Measurements from ENCODE around the gene PTPN2. TPM values are rescaled to one million over a fixed set of nuclear protein-coding genes. Genes with fewer than 3 reads are reported as not detected.
"Not testable (repeated sequence)": the region's sequence is repeated elsewhere in the genome, so short reads cannot be mapped to it uniquely, and the experiment has no call there.

The PTPN2 gene
- total and polyA plus RNA-seq, 2 donors, result 27.0 to 36.9 TPM

DNA sequence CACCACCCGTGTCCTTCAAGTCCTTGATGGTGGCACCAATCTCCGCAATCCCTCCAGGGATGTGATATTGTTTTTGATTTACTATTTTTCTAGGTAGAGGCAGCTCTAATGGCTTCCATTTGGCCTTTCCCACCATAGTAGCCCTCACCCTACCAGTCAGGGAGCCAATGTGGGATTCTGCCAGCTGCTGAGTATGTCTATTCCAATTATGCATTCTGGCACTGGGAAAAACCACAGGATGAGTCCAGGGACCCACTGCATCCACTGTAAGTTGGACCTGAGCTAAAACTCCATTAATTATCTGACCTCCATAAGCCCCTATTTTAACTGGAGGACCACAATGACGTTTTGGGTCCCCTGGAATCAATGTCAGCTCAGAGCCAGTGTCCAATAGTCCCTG is 125.5 kb downstream of the PTPN2 start:
- 77% methylated on average over 3 of the region's 3 CpGs for WGBS
- H3K36me3 ChIP-seq (ENCODE audit: insufficient read depth); H3K27ac ChIP-seq (ENCODE audit: low read depth); H3K4me1 ChIP-seq (ENCODE audit: insufficient read depth); H3K4me3 ChIP-seq (ENCODE audit: low read depth, low read length); DNase-seq (ENCODE audit: extremely low spot score): not testable (repeated sequence)

DNA sequence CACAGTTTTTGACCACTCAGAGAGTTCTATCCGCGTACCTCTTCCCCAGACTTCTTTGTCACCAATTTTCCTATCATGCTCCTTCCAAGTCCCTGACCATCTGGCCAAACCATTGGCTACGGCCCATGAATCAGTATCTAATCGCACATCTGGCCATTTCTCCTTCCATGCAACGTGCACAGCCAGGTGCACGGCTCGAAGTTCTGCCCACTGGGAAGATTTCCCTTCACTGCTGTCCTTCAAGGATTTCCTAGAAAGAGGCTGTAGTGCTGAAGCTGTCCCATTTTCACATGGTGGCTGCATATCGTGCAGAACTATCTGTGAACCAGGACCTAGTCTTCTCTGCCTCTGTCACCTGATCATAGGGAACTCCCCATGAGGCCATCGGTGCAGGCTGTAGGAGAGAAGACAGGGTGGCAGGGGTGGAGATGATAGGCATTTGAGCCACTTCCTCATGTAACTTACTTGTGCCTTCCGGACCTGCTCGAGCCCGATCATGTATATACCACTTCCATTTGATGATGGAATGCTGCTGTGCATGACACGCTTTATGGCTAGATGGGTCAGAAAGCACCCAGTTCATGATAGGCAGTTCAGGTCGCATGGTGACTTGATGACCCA is 127.3 kb downstream of the PTPN2 start:
- not testable (repeated sequence) for H3K4me3 ChIP-seq (ENCODE audit: low read depth, low read length); DNase-seq (ENCODE audit: extremely low spot score); H3K4me1 ChIP-seq (ENCODE audit: insufficient read depth); H3K36me3 ChIP-seq (ENCODE audit: insufficient read depth); H3K27ac ChIP-seq (ENCODE audit: low read depth)
- 93% methylated on average over 14 of the region's 14 CpGs for WGBS

DNA sequence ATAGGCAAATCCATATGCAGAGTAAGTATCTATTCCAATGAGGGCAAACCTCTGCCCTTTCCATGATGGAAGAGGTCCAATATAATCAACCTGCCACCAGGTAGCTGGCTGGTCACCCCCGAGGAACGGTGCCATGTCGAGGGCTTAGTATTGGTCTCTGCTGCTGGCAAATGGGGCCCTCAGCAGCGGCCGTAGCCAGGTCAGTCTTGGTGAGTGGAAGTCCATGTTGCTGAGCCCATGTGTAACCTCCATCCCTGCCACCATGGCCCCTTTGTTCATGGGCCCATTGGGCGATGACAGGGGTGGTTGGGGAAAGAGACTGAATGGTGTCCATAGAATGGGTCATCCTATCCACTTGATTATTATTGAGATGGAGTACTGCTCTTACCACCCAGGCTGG is 128.4 kb downstream of the PTPN2 start:
- not testable (repeated sequence) for H3K4me3 ChIP-seq (ENCODE audit: low read depth, low read length); H3K27ac ChIP-seq (ENCODE audit: low read depth); DNase-seq (ENCODE audit: extremely low spot score); H3K4me1 ChIP-seq (ENCODE audit: insufficient read depth); H3K36me3 ChIP-seq (ENCODE audit: insufficient read depth)
- WGBS, result 96% methylated on average over 6 of the region's 6 CpGs

DNA sequence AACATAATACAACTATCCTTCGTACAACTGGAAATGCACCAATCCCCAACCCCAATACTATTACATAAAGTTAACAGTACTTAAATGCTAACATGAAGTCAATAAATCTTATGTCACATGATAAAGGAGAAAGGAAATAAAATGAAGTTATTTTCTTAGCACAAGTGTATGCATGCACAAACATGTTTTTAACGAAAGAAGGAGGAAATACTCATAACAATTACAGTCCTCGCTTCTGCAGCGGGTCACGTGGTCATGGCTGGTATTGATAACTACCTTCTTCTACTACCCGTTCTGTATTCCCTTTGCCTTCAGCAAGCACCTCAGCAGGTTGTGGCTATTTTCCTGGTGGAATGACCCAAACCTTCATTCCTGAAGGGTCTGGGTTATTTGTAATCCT is 129.5 kb downstream of the PTPN2 start:
- H3K4me3 ChIP-seq (ENCODE audit: low read depth, low read length), result no peak overlapping the region
- no peaks in the 10 kb centered on the region for H3K36me3 ChIP-seq (ENCODE audit: insufficient read depth)
- DNase-seq (ENCODE audit: extremely low spot score), result peak; percentile 7
- H3K27ac ChIP-seq (ENCODE audit: low read depth), result no peak overlapping the region
- 84% methylated on average over 6 of the region's 6 CpGs for WGBS
- no peaks in the 10 kb centered on the region for H3K4me1 ChIP-seq (ENCODE audit: insufficient read depth)

DNA sequence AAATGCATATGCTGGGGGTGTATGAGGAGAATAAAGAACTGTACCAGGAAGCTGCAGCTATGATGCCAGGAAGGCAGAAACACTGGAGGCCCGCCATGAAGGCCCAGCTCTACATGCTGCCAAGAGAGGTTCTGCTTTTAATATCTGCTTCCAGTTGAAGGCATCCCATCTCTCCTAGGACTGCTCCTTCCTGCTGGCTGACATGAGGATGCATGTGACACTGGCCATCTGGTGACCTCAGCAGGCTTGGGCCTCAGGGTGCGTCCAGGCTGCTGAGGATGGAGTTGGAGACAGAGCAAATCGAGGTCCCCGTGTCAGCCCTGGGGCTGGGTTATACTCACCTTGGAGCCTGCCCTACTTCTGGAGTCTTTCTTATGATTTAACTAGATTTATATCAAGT is 132.1 kb downstream of the PTPN2 start:
- H3K4me3 ChIP-seq (ENCODE audit: low read depth, low read length), result no peak overlapping the region
- 58% methylated on average over 4 of the region's 4 CpGs for WGBS

DNA sequence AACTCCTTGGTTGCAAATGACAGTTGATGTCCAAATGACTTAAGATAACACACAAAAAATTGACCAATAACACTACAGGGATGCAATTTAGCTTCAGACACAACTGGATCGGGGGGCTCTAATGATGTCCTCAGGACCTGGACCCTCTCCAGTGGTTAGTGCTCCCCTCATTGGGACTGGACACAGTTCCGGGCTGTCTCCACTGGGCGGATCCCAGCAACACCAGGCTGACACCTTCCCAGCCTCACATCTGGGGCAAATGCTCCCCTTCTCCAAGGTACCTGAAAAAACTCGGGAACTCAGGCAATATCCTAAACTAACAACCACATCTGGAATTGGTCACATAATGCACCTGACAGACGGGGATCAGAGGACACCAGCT is 132.5 kb downstream of the PTPN2 start:
- H3K36me3 ChIP-seq (ENCODE audit: insufficient read depth), result no peaks in the 10 kb centered on the region
- no peak overlapping the region for H3K27ac ChIP-seq (ENCODE audit: low read depth)
- H3K4me3 ChIP-seq (ENCODE audit: low read depth, low read length), result no peak overlapping the region
- no peaks in the 10 kb centered on the region for H3K4me1 ChIP-seq (ENCODE audit: insufficient read depth)
- WGBS, result 88% methylated on average over 5 of the region's 5 CpGs
- no peak for DNase-seq (ENCODE audit: extremely low spot score)

More for the DNA sequence above, 132.1 kb downstream of the PTPN2 start:
- H3K36me3 ChIP-seq (ENCODE audit: insufficient read depth), result no peaks in the 10 kb centered on the region
- no peak for DNase-seq (ENCODE audit: extremely low spot score)
- H3K27ac ChIP-seq (ENCODE audit: low read depth), result no peak overlapping the region
- no peaks in the 10 kb centered on the region for H3K4me1 ChIP-seq (ENCODE audit: insufficient read depth)

DNA sequence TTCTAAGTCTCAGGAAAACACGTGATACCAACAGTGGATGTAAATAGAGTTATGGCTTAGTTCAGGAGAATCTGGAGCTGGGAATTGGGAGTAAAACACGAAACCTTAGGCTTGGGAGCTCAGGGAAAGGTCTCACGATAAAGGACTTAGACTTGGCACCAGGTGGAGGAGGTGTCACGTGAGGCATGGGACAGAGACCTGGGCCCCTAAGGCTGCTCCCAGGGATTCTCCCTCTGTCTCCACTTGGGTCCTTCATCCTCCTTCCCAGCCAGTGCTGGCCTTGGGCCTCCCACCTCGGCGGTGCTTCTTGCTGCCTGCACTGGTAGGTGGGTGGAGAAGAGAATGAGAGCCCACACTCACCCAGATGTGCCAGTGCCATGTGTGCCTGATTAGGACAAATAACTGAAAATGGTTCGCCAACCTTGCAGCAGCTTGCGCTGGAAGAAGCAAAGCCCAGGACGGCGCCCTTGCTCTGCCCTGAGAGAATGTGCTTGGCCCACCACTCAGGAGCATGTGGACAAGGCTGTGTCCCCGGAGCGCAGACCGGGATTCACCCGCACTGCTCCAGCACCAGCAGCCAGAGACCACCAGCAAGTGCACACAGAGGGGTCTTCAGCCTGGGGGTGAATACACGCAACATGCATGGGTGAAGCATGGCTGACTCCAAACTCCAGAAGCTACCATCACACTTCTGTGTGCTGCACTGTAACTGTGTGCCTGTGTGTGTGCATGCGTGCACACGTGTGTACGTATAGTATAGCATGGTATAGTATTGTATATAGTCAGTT is 133.1 kb downstream of the PTPN2 start:
- 94% methylated on average over 18 of the region's 18 CpGs for WGBS
- Histone ChIP-seq H3K4me3 (ENCODE audit: low read depth, low read length) (no peak overlapping the region), H3K27ac (ENCODE audit: low read depth) (no peak overlapping the region), H3K4me1 (ENCODE audit: insufficient read depth) (no peaks in the 10 kb centered on the region), H3K36me3 (ENCODE audit: insufficient read depth) (no peaks in the 10 kb centered on the region)
- DNase-seq (ENCODE audit: extremely low spot score), result no peak

DNA sequence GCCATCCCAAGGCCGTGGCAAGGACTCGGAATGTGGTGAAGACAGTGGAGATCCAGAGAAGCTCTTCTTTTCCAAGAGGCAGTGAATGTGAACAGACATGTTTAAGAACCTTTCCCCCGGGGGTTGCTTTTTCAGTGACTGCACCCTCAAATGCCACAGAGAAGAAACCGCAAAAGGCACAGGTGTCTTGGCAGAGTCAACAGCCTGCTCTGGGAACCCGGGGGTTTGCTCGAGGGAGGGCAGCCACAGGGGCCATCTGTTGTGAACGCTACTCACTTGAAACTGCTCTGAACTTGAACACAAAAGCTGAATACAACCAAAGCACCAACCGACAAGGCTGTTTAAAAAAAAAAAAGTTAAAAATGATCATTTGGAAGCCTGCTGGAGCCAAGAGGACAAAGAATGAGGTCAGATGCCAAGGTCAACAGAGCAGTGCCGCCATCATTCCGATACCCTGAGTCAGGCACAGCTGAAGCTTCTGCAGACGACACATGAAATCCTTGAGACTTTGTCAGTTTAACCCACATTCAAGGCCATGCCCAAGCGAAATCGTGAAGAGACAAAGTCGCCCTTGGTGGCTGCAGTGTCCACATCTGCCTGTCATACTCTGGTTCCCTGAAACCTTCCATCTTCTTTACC is 133.8 kb downstream of the PTPN2 start:
- no peak for DNase-seq (ENCODE audit: extremely low spot score)
- 81% methylated on average over 14 of the region's 14 CpGs for WGBS
- H3K27ac ChIP-seq (ENCODE audit: low read depth), result no peak overlapping the region

DNA sequence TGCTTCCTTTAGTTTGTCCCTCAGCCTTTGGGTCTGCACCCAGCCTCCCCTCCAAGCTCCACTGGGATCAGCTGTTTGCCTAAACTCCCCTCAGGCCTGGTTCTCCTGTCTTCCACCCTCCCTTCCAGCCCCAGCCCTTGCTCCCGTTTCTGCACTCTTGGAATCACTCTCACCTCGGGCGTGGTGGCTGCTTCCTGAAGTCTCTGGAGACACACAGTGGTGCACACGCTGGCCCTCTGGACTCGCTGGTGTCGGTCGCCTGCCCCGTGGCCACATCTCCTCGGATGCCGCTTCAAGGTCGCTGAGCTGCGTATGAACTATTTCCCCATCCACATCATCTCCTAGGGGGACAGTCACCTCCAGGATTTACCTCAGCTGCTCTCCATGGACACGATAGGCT is 134.9 kb downstream of the PTPN2 start:
- H3K36me3 ChIP-seq (ENCODE audit: insufficient read depth), result no peaks in the 10 kb centered on the region
- H3K27ac ChIP-seq (ENCODE audit: low read depth), result no peak overlapping the region
- H3K4me3 ChIP-seq (ENCODE audit: low read depth, low read length), result no peak overlapping the region
- DNase-seq (ENCODE audit: extremely low spot score), result no peak
- 82% methylated on average over 13 of the region's 13 CpGs for WGBS
- no peaks in the 10 kb centered on the region for H3K4me1 ChIP-seq (ENCODE audit: insufficient read depth)

More for the DNA sequence above, 133.8 kb downstream of the PTPN2 start:
- Histone ChIP-seq H3K4me1 (ENCODE audit: insufficient read depth) (no peaks in the 10 kb centered on the region), H3K4me3 (ENCODE audit: low read depth, low read length) (no peak overlapping the region), H3K36me3 (ENCODE audit: insufficient read depth) (no peaks in the 10 kb centered on the region)

DNA sequence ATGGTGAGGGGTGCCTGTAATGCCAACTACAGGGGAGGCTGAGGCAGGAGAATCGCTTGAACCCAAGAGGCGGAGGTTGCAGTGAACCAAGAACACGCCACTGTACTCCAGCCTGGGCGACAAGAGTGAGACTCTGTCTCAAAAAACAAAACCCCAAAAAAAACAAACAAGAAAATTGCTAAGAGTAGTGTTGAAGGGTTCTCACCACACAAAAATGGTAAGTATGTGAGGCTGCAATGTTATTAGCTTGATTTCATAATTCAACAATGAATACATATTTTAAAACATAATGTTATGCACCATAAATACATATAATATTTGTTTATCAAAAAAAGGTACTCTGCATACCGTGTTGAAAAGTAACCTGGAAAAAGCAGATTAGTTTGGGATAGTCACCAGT is 135.4 kb downstream of the PTPN2 start:
- Histone ChIP-seq H3K4me3 (ENCODE audit: low read depth, low read length) (no peak overlapping the region), H3K27ac (ENCODE audit: low read depth) (no peak overlapping the region), H3K4me1 (ENCODE audit: insufficient read depth) (no peaks in the 10 kb centered on the region), H3K36me3 (ENCODE audit: insufficient read depth) (no peaks in the 10 kb centered on the region)
- no peak for DNase-seq (ENCODE audit: extremely low spot score)
- WGBS, result 87% methylated on average over 5 of the region's 5 CpGs

DNA sequence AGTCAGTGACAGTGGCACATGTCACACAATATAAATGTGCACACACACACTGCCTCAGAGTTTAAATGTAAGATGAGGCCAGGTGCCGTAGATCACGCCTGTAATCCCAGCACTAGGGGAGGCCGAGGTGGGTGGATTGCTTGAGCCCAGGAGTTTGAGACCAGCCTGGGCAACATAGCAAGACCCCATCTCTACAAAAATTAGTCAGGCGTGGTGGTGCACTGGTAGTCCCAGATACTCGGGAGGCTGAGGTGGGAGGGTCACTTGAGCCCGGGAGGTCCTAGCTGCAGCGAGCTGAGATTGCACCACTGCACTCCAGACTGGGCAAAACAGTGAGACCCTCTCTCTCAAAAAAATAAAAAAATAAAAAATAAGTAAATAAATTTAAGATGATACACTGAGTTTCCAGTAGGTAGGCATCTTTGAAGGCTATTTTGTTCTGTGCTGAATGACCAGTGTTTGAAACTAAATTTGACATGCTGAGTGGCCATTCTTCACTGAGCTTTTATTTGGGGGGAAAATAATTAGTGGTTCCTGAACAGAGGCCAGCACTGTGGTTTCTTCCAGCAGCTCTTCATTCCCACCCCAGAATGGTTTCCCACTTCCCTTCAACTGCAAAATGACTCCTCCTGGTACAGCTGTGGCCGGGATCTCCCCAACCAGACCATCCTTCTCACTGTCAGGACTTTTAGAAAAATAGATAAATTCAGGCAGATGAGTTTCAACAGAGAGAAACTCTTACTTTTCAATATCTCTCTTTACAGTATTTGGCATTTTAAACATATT is 136.3 kb downstream of the PTPN2 start:
- no peak for DNase-seq (ENCODE audit: extremely low spot score)
- H3K4me3 ChIP-seq (ENCODE audit: low read depth, low read length), result no peak overlapping the region
- no peak overlapping the region for H3K27ac ChIP-seq (ENCODE audit: low read depth)
- H3K36me3 ChIP-seq (ENCODE audit: insufficient read depth), result no peaks in the 10 kb centered on the region
- WGBS, result 86% methylated on average over 8 of the region's 8 CpGs
- no peaks in the 10 kb centered on the region for H3K4me1 ChIP-seq (ENCODE audit: insufficient read depth)

DNA sequence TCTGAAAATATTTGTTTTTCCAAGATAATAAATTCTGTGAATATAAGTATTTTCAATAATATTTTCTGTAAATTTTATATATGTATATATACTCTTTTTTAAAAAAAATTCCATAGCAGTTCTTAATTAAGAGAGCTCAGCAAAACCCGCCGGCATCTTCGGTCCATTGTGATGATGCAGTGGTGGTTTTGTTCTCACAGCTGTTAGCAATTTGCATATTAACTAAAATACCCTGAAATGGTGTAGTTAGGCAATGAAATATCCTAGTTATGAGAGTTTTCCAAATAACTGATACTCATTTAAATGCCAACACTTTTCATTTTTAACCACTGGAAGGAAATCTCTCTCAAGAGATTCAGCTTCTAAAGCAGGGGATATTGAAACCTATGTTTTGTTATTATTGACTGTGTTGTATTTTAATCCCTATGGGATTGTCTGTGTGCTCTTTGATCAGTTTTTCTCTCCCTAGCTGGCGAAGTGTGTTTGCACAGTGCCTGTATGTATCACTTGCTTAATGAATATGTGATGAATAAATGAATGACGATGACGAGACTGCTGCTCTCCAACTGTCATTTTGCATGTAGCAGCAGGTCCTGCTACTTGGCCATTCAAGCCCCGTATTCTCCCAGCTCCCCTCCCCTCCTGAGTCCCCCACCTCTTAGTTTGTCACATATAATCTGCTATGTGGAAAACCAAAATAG is 138.8 kb downstream of the PTPN2 start:
- WGBS, result 89% methylated on average over 7 of the region's 7 CpGs
- H3K4me1 ChIP-seq (ENCODE audit: insufficient read depth), result no peaks in the 10 kb centered on the region
- no peak for DNase-seq (ENCODE audit: extremely low spot score)
- H3K36me3 ChIP-seq (ENCODE audit: insufficient read depth), result no peaks in the 10 kb centered on the region
- no peak overlapping the region for H3K4me3 ChIP-seq (ENCODE audit: low read depth, low read length)
- H3K27ac ChIP-seq (ENCODE audit: low read depth), result no peak overlapping the region

DNA sequence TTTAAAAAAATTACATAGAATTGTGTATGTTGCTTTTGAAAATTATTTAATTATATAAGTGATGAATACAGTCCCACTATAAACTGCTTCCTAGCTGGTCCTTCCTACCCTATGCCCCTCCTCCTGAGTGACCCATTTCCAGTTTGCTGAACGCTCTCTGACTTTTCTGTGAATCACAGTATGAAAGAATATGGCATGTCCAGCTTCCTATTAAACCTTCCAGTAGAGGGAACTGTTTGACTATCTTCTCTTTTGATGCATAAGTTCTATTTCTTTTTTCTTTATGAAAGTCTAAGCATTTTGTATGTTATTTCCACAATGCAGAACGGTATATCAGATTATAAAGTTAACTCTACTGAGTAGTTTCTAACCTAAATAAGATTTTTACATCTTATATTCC is 139.9 kb downstream of the PTPN2 start:
- WGBS, result 0% methylated on average over 2 of the region's 2 CpGs
- no peaks in the 10 kb centered on the region for H3K4me1 ChIP-seq (ENCODE audit: insufficient read depth)
- no peak for DNase-seq (ENCODE audit: extremely low spot score)
- no peak overlapping the region for H3K4me3 ChIP-seq (ENCODE audit: low read depth, low read length)
- H3K36me3 ChIP-seq (ENCODE audit: insufficient read depth), result no peaks in the 10 kb centered on the region
- no peak overlapping the region for H3K27ac ChIP-seq (ENCODE audit: low read depth)
